Tibial artery (tissue), 4 donors: ENCODE results near the gene ADGRG3.

Experiments
- DNase-seq, 2 donors: peaks; one replicate each; pipeline ENCODE4 v3.0.0-alpha.2; 2019
- H3K27ac ChIP-seq, 2 donors: fragments of 200-600 bp; sonication (generic) in 1 of 2; 1 replicate in 1 of 2; 2 replicates in 1 of 2; pipeline ENCODE4 v1.5.1; 2018 to 2019; ENCODE audit warnings: mild to moderate bottlenecking in 1 of 2
- H3K27me3 ChIP-seq, 2 donors: fragments of 200-600 bp; sonication (generic) in 1 of 2; one replicate each; pipeline versions ENCODE4 v1.5.1 to v1.6.0; 2016 to 2019
- H3K36me3 ChIP-seq, 3 donors: fragments of 200-600 bp; sonication (generic) in 2 of 3; one replicate each; pipeline ENCODE4 v1.5.1; 2016 to 2019; ENCODE audit warnings: mild to moderate bottlenecking in 2 of 3
- H3K4me1 ChIP-seq, 4 donors: fragments of 200-600 bp; sonication (generic) in 2 of 4; 1 replicate in 3 of 4; 2 replicates in 1 of 4; pipeline ENCODE4 v1.5.1; 2016 to 2019
- H3K4me3 ChIP-seq, 2 donors: fragments of 200-600 bp; sonication (generic) in 1 of 2; 1 replicate in 1 of 2; 2 replicates in 1 of 2; pipeline ENCODE4 v1.5.1; 2018 to 2019; ENCODE audit warnings: mild to moderate bottlenecking in 2 of 2
- H3K9me3 ChIP-seq, 3 donors: fragments of 200-600 bp; sonication (generic) in 1 of 3; one replicate each; pipeline ENCODE4 v1.5.1; 2016 to 2019
- CTCF ChIP-seq, 2 experiments: fragments of 200-600 bp in 1 of 2; fragments of 450-650 bp in 1 of 2; IDR thresholded peaks; one replicate each; pipeline ENCODE4 v1.5.1; 2017 to 2019; ENCODE audit warnings: antibody characterized with exemption in 2 of 2, mild to moderate bottlenecking in 1 of 2, moderate library complexity in 1 of 2
- intact Hi-C: fragments of 100-400 bp; cut with DNase I; formaldehyde crosslinking; loops from one replicate; pipeline ENCODE4 v1.15.0; 2023; ENCODE audit warnings: low total_unique reads

Gene ADGRG3

DNA sequence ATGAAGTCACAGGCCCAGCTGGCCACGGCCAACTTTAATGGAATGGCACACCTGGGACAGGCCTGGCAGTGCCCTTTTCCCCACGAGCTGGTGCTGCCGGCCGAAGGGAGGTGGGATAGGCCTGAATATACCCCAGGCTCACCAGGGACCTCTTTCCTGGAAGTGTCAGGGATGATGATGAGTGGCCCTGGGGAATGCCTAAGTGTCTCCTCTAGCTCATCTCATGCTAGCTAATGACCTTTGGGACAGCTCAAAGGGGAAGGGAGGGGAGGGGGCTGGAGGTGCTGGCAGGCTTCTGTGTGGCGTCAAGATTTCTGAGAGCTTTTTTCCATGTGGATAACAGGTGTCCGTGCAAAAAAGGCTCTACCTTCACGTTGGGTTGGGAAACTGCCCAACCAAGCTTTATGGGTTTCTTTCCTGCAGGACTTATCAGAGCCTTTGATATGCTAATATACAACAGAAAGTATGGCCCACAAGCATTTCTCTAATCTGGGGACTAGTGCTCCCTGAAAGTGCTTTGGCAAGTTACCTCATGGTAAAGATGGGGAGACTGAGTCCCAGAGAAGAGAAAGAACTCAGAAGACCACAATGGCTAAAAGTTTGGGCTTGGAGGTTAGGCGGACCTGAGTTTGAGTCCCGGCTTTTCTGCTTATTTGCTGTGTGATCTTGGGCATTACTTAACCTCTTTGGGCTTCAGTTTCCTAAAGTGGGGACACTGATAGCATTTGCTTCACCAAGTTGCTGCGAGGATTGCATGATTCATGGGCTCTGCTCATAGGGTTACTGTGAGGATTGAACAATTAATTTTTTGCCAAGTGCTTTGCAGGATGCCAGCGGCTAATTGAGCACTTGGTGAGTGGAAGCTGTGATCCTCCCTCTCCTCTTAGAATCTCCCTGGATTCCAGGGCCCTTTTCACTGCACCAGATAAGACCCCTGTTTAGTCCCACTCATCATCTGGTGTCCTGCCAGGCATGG, 25.7 kb upstream of the ADGRG3 start:
- Histone ChIP-seq H3K27ac (no peak overlapping the region), H3K27me3 (peaks cover 0 to 30% of the 10 kb centered on the region in 2 donors), H3K36me3 (no peaks in the 10 kb centered on the region), H3K4me1 (peaks cover 0 to 21% (median 3%) of the 10 kb centered on the region in 4 donors), H3K9me3 (no peaks in the 10 kb centered on the region), H3K4me3 (no peak overlapping the region)
- intact Hi-C loops, result no loop called here
- DNase-seq, result no peak
- no peak for TF ChIP-seq CTCF (IDR thresholded peaks at IDR 0.05)

GRCh38 chr16:57643147-57643874, 24.8 kb upstream of the ADGRG3 start:
- no peak for TF ChIP-seq CTCF (IDR thresholded peaks at IDR 0.05)
- H3K4me1 ChIP-seq, result peaks cover 0 to 23% (median 3%) of the 10 kb centered on the region in 4 donors
- no peaks in the 10 kb centered on the region for H3K36me3 ChIP-seq
- no peak overlapping the region for H3K27ac ChIP-seq
- H3K4me3 ChIP-seq, result no peak overlapping the region
- H3K9me3 ChIP-seq, result no peaks in the 10 kb centered on the region
- no peak for DNase-seq
- H3K27me3 ChIP-seq, result peaks cover 0 to 30% of the 10 kb centered on the region in 2 donors
- intact Hi-C loops, result no loop called here

DNA sequence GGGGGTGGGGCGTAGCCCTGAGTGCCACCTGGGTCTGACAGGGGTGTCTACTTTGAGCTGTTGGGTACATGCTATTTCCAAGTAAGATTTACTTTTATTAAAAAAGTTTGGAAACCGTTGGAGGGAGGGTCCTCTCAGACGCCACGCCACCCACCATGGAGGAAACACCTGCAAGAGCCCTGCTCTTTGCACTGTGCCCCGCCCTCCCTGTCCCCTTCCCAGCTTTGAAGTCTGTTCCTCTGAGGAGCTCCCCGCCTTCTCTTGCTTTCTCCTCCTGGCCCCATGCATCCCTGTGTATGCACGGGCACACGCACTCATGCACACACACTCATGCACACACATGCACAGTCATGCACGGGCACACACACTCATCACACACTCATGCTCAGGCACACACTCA, 24.2 kb upstream of the ADGRG3 start:
- TF ChIP-seq CTCF (IDR thresholded peaks at IDR 0.05), result no peak
- Histone ChIP-seq H3K9me3 (no peaks in the 10 kb centered on the region), H3K4me3 (no peak overlapping the region), H3K36me3 (no peaks in the 10 kb centered on the region), H3K4me1 (peaks cover 0 to 18% (median 3%) of the 10 kb centered on the region in 4 donors), H3K27ac (no peak overlapping the region), H3K27me3 (peaks cover 0 to 28% of the 10 kb centered on the region in 2 donors)
- intact Hi-C loops, result no loop called here
- no peak for DNase-seq

DNA sequence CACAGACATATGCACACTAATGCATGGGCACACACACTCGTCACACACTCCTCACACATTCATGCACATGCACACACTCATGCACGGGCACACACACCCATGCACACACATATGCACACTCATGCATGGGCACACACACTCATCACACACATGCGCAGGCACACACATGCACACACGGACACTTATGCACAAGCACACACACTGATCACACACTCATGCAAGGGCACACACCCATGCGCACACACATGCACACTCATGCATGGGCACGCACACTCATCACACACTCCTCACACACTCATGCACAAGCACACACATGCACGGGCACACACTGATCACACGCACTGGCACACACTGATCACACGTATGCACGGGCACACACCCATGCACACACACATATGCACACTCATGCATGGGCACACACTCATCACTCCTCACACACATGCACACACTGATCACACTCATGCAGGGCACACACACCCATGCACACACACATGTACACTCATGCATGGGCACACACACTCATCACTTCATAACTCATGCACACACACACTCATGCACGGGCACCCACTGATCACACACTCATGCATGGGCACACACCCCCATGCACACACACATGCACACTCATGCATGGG, 23.6 kb upstream of the ADGRG3 start:
- no peak for DNase-seq
- TF ChIP-seq CTCF (IDR thresholded peaks at IDR 0.05), result no peak
- H3K4me1 ChIP-seq, result peaks cover 0 to 13% (median 0%) of the 10 kb centered on the region in 4 donors
- H3K9me3 ChIP-seq, result no peaks in the 10 kb centered on the region
- intact Hi-C loops, result loop anchor here (5.0 kb wide), 1 partner anchor 67 kb away; no protein-coding TSS in a partner anchor
- H3K4me3 ChIP-seq, result no peak overlapping the region
- peaks cover 0 to 31% of the 10 kb centered on the region in 2 donors for H3K27me3 ChIP-seq
- H3K27ac ChIP-seq, result no peak overlapping the region
- H3K36me3 ChIP-seq, result no peaks in the 10 kb centered on the region

DNA sequence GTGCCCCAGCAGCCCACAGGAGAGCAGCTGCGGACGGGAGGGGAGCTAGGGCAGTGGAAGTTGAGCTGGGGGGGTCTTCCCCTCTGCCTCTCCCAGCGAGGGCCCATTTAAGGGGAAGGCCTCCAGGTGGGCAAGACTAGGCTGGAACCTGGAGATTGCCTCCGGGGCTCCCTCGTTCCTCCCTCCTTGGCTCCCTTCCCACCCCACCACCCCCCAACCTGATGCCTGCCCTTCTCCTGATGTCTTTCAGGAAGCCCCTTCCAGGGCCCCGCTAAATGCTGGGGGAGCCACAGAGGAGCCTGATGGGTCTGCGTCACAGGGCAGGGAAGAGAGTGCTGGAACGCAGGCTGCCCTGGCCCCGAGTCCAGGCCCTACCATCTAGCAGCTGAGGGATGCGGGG, 22.9 kb upstream of the ADGRG3 start:
- peaks cover 0 to 3% (median 0%) of the 10 kb centered on the region in 3 donors for H3K36me3 ChIP-seq
- peaks cover 0 to 37% of the 10 kb centered on the region in 2 donors for H3K27me3 ChIP-seq
- DNase-seq, result no peak
- no peak overlapping the region for H3K4me3 ChIP-seq
- H3K4me1 ChIP-seq, result peaks cover 0 to 13% (median 0%) of the 10 kb centered on the region in 4 donors
- intact Hi-C loops, result loop anchor here (5.0 kb wide), 1 partner anchor 68 kb away; no protein-coding TSS in a partner anchor
- TF ChIP-seq CTCF (IDR thresholded peaks at IDR 0.05), result no peak
- H3K9me3 ChIP-seq, result no peaks in the 10 kb centered on the region
- no peak overlapping the region for H3K27ac ChIP-seq
